Right atrium auricular region (tissue), 2 donors: ENCODE measurements around the gene CLCN5. TPM values are rescaled to one million over a fixed set of nuclear protein-coding genes. Genes with fewer than 3 reads are reported as not detected.

ENCODE experiments used
- DNase-seq: peaks from one replicate; pipeline ENCODE4 v3.0.0-alpha.2; 2019; ENCODE audit warnings: low spot score
- H3K27ac ChIP-seq, 2 donors: fragments of 200-600 bp; sonication (generic); 1 replicate in 1 of 2; 2 replicates in 1 of 2; pipeline ENCODE4 v1.5.1; 2016 to 2019
- H3K27me3 ChIP-seq, 2 donors: fragments of 200-600 bp; sonication (generic); one replicate each; pipeline versions ENCODE4 v1.5.1 to v1.6.0; 2017 to 2019
- H3K36me3 ChIP-seq: fragments of 200-600 bp; sonication (generic); one replicate; pipeline ENCODE4 v1.5.1; 2016
- H3K4me1 ChIP-seq, 2 donors: fragments of 200-600 bp; sonication (generic); one replicate each; pipeline versions ENCODE4 v1.5.1 to v1.6.0; 2017 to 2019
- H3K4me3 ChIP-seq, 2 donors: fragments of 200-600 bp; sonication (generic); 1 replicate in 1 of 2; 2 replicates in 1 of 2; pipeline ENCODE4 v1.5.1; 2017 to 2019; ENCODE audit warnings: mild to moderate bottlenecking in 1 of 2, moderate library complexity in 1 of 2
- H3K9me3 ChIP-seq, 2 donors: fragments of 200-600 bp; sonication (generic); one replicate each; pipeline ENCODE4 v1.5.1; 2019
- CTCF ChIP-seq, 2 donors: fragments of 200-600 bp; sonication (generic); IDR thresholded peaks; one replicate each; pipeline ENCODE4 v1.5.1; 2019; ENCODE audit warnings: antibody characterized with exemption in 2 of 2
- total RNA-seq, 2 donors: library from RNA; depleted of rRNA; stranded (reverse); fragments of >200 nt; gene quantifications; one replicate each; pipeline ENCODE4 v1.1.0, GENCODE V29; 2016

The CLCN5 gene
- total RNA-seq, 2 donors from 2014 or later: 1.9 to 3.1 TPM

GRCh38 chrX:49947781-49948180 lies 25.4 kb downstream of the CLCN5 start:
- no peak for TF ChIP-seq CTCF (IDR thresholded peaks at IDR 0.05)
- Histone ChIP-seq H3K9me3 (no peaks in the 10 kb centered on the region), H3K36me3 (no peaks in the 10 kb centered on the region), H3K27me3 (no peaks in the 10 kb centered on the region), H3K4me3 (no peak overlapping the region), H3K27ac (no peak overlapping the region), H3K4me1 (no peaks in the 10 kb centered on the region)
- no peak for DNase-seq

GRCh38 chrX:49949961-49950360 lies 27.6 kb downstream of the CLCN5 start:
- Histone ChIP-seq H3K4me3 (no peak overlapping the region), H3K9me3 (no peaks in the 10 kb centered on the region), H3K4me1 (no peaks in the 10 kb centered on the region), H3K27me3 (no peaks in the 10 kb centered on the region), H3K36me3 (no peaks in the 10 kb centered on the region), H3K27ac (no peak overlapping the region)
- DNase-seq: no peak
- no peak for TF ChIP-seq CTCF (IDR thresholded peaks at IDR 0.05)

- no peaks in the 10 kb centered on the region for H3K36me3 ChIP-seq
- no peaks in the 10 kb centered on the region for H3K27me3 ChIP-seq
- no peaks in the 10 kb centered on the region for H3K4me1 ChIP-seq
- H3K4me3 ChIP-seq: no peak overlapping the region
- no peak overlapping the region for H3K27ac ChIP-seq
- TF ChIP-seq CTCF (IDR thresholded peaks at IDR 0.05): no peak
- no peaks in the 10 kb centered on the region for H3K9me3 ChIP-seq
- DNase-seq: no peak
Observed at GRCh38 chrX:49951524-49952193, 29.3 kb downstream of the CLCN5 start.

- H3K27ac ChIP-seq: no peak overlapping the region
- H3K27me3 ChIP-seq: no peaks in the 10 kb centered on the region
- no peak for TF ChIP-seq CTCF (IDR thresholded peaks at IDR 0.05)
- H3K36me3 ChIP-seq: no peaks in the 10 kb centered on the region
- DNase-seq: no peak
- H3K9me3 ChIP-seq: no peaks in the 10 kb centered on the region
- H3K4me1 ChIP-seq: no peaks in the 10 kb centered on the region
- H3K4me3 ChIP-seq: no peak overlapping the region
Observed at GRCh38 chrX:49956313-49956712, 33.9 kb downstream of the CLCN5 start.

GRCh38 chrX:49958727-49959485 lies 36.5 kb downstream of the CLCN5 start:
- no peak for TF ChIP-seq CTCF (IDR thresholded peaks at IDR 0.05)
- H3K4me1 ChIP-seq: no peaks in the 10 kb centered on the region
- no peak overlapping the region for H3K27ac ChIP-seq
- no peaks in the 10 kb centered on the region for H3K36me3 ChIP-seq
- H3K4me3 ChIP-seq: no peak overlapping the region
- no peaks in the 10 kb centered on the region for H3K9me3 ChIP-seq
- H3K27me3 ChIP-seq: no peaks in the 10 kb centered on the region
- DNase-seq: no peak
